Activated effector memory CD4-positive, alpha-beta T cell treated with anti-CD3 and anti-CD28 coated beads, Interleukin-2, amount 50 U/mL, for 16 hours (primary cell): ENCODE measurements around the gene AMDHD2.

ENCODE experiments used
- DNase-seq: peaks from one replicate; pipeline ENCODE4 v3.0.0-alpha.2; 2020

Gene AMDHD2

GRCh38 chr16:2500430-2500917 lies 19.7 kb upstream of the AMDHD2 start:
- no peak for DNase-seq

- peak; percentile 92 for DNase-seq
Observed at GRCh38 chr16:2500918-2501750, 19.0 kb upstream of the AMDHD2 start.

- DNase-seq, result no peak
Observed at GRCh38 chr16:2501946-2502895, 17.9 kb upstream of the AMDHD2 start.

- DNase-seq, result no peak
Observed at GRCh38 chr16:2505695-2506094, 14.5 kb upstream of the AMDHD2 start.

- DNase-seq, result no peak
Observed at GRCh38 chr16:2507052-2507659, 13.0 kb upstream of the AMDHD2 start.

GRCh38 chr16:2507665-2508064 lies 12.5 kb upstream of the AMDHD2 start:
- DNase-seq, result no peak

- no peak for DNase-seq
Observed at GRCh38 chr16:2508722-2509400, 11.3 kb upstream of the AMDHD2 start.

- no peak for DNase-seq
Observed at GRCh38 chr16:2511128-2511800, 8.9 kb upstream of the AMDHD2 start.

GRCh38 chr16:2511996-2512734 lies 8.0 kb upstream of the AMDHD2 start:
- DNase-seq, result no peak

- no peak for DNase-seq
Observed at GRCh38 chr16:2512735-2513404, 7.3 kb upstream of the AMDHD2 start.

GRCh38 chr16:2513405-2514332 lies 6.5 kb upstream of the AMDHD2 start, which contains the start of gene ATP6V0C:
Gene ATP6V0C, plus strand, starts transcription at chr16:2513952. Its CDS starts 152 bp downstream, at chr16:2514104.
- DNase-seq, result peak; percentile 96

- peak; percentile 79 for DNase-seq
Observed at GRCh38 chr16:2514333-2515179, 5.6 kb upstream of the AMDHD2 start.

GRCh38 chr16:2515180-2515851 lies 4.9 kb upstream of the AMDHD2 start:
- DNase-seq, result peak; percentile 64

- DNase-seq, result no peak
Observed at GRCh38 chr16:2516391-2517240, 3.6 kb upstream of the AMDHD2 start.

- no peak for DNase-seq
Observed at GRCh38 chr16:2517954-2518605, 2.1 kb upstream of the AMDHD2 start.
